Spleen (tissue), 11 donors: ENCODE measurements around the gene TRMT44. TPM values are rescaled to one million over a fixed set of nuclear protein-coding genes. Genes with fewer than 3 reads are reported as not detected.

Experiments
- DNase-seq: peaks from one replicate; pipeline ENCODE4 v3.0.0-alpha.2; 2020
- H3K27ac ChIP-seq, 8 donors: fragments of 200-600 bp; sonication (generic) in 7 of 8; 1 replicate in 4 of 8; 2 replicates in 4 of 8; pipeline versions ENCODE4 v1.5.0 to v1.8.0; 2016 to 2021; ENCODE audit warnings: inconsistent platforms in 4 of 8, mild to moderate bottlenecking in 4 of 8, moderate library complexity in 1 of 8
- H3K27me3 ChIP-seq, 7 donors: fragments of 200-600 bp; sonication (generic) in 6 of 7; replicated peaks in 1 of 7; 1 replicate in 4 of 7; 2 replicates in 3 of 7; pipeline versions ENCODE4 v1.5.0 to v1.8.0; 2016 to 2021; ENCODE audit warnings: inconsistent platforms in 3 of 7, mild to moderate bottlenecking in 1 of 7
- H3K36me3 ChIP-seq, 6 donors: fragments of 200-600 bp; sonication (generic) in 5 of 6; 1 replicate in 4 of 6; 2 replicates in 2 of 6; pipeline versions ENCODE4 v1.5.0 to v1.8.0; 2016 to 2021; ENCODE audit warnings: inconsistent platforms in 2 of 6
- H3K4me1 ChIP-seq, 6 donors: fragments of 200-600 bp; sonication (generic) in 5 of 6; 1 replicate in 3 of 6; 2 replicates in 3 of 6; pipeline versions ENCODE4 v1.5.0 to v1.8.0; 2016 to 2021; ENCODE audit warnings: inconsistent platforms in 3 of 6
- H3K4me3 ChIP-seq, 8 donors: fragments of 200-600 bp; sonication (generic) in 7 of 8; 1 replicate in 4 of 8; 2 replicates in 4 of 8; pipeline versions ENCODE4 v1.5.0 to v1.8.0; 2016 to 2021; ENCODE audit warnings: inconsistent platforms in 4 of 8, mild to moderate bottlenecking in 4 of 8, moderate library complexity in 2 of 8
- H3K9me3 ChIP-seq, 8 donors: fragments of 200-600 bp; sonication (generic) in 7 of 8; 1 replicate in 4 of 8; 2 replicates in 4 of 8; pipeline versions ENCODE4 v1.5.0 to v1.8.0; 2016 to 2021; ENCODE audit warnings: inconsistent platforms in 4 of 8
- CTCF ChIP-seq, 11 experiments: fragments of 200-600 bp in 7 of 11; fragments of 450-650 bp in 4 of 11; sonication (generic) in 4 of 11; IDR thresholded peaks in 8 of 11; conservative IDR thresholded peaks in 3 of 11; 1 replicate in 7 of 11; 2 replicates in 4 of 11; pipeline versions ENCODE4 v1.4.0 to v1.8.0; 2016 to 2021; ENCODE audit warnings: antibody characterized with exemption in 11 of 11, inconsistent platforms in 4 of 11, mild to moderate bottlenecking in 1 of 11
- POLR2A ChIP-seq, 3 donors: fragments of 450-650 bp; IDR thresholded peaks; one replicate each; pipeline ENCODE4 v1.5.1; 2017; ENCODE audit warnings: antibody characterized with exemption in 3 of 3, mild to moderate bottlenecking in 1 of 3
- POLR2AphosphoS5 ChIP-seq, 3 donors: sonication (generic); formaldehyde crosslinking; IDR thresholded peaks; one replicate each; pipeline ENCODE4 v1.5.1; 2017; ENCODE audit warnings: antibody characterized with exemption in 3 of 3
- WGBS, 5 donors: extraction: QIAGEN DNeasy Blood & Tissue Kit in 3 of 5; methylation state at CpG; one replicate each; pipeline versions ENCODE4 v1.1.5 to v1.1.7; 2013 to 2018; 5-methylcytosine and 5-hydroxymethylcytosine counted together
- intact Hi-C: fragments of 100-400 bp; cut with DNase I; formaldehyde crosslinking; loops from one replicate; pipeline ENCODE4 v1.15.0; 2023; ENCODE audit warnings: low total_unique reads
- polyA plus RNA-seq, 3 donors: library from polyadenylated mRNA; stranded (reverse); fragments of 200-250 nt; gene quantifications; one replicate each; pipeline ENCODE4 v1.2.1, GENCODE V29; 2013
- total RNA-seq, 7 donors: library from RNA; depleted of rRNA in 3 of 7; stranded (reverse); fragments of >200 nt in 3 of 7; fragmentation: NEBNext Ultra II Directional in 4 of 7; extraction: Animal tissue kit (Norgen Biotek cat#: 25700) in 4 of 7; gene quantifications; one replicate each; pipeline versions ENCODE4 v1.1.0 to v1.2.1, GENCODE V29; 2016 to 2021
- donor health status: healthy with polysubstance abuse.
- donor health status: DM: no; HTN: no; CAD: no; lungs with moderate emphysema.
- donor health status: DM: no; HTN: no; CAD: no.
- donor health status: Bipolar disorder and iron deficiency.
- donor health status: healthy.
- donor health status: DM: no; HTN: no; CAD: no.
- donor health status: DM: yes; HTN: yes; CAD: no.

The TRMT44 gene
- total and polyA plus RNA-seq, 10 donors = 5.7 to 28.3 (median 21.6) TPM

- 82 to 92% (median 90%) methylated on average over 5 to 13 of the region's 13 CpGs for WGBS, 5 donors
- H3K4me1 ChIP-seq = peaks cover 0 to 5% (median 0%) of the 10 kb centered on the region in 6 donors
- TF ChIP-seq POLR2AphosphoS5 (IDR thresholded peaks at IDR 0.05) (no peak), CTCF (IDR thresholded peaks at IDR 0.05 in 8 of 11, conservative IDR thresholded peaks at IDR 0.05 in 3 of 11) (no peak), POLR2A (IDR thresholded peaks at IDR 0.05) (no peak)
- H3K27ac ChIP-seq = peak overlapping the region in 2 of 8 donors; percentile 74
- H3K4me3 ChIP-seq = no peak overlapping the region
- intact Hi-C loops = no loop called here
- peaks cover 0 to 6% (median 0%) of the 10 kb centered on the region in 8 donors for H3K9me3 ChIP-seq
- no peak for DNase-seq
- no peaks in the 10 kb centered on the region for H3K36me3 ChIP-seq
- no peaks in the 10 kb centered on the region for H3K27me3 ChIP-seq
These were observed 67.7 kb downstream of the TRMT44 start for GRCh38 chr4:8508266-8508665.

GRCh38 chr4:8508740-8509139, 68.2 kb downstream of the TRMT44 start:
- peaks cover 0 to 9% (median 0%) of the 10 kb centered on the region in 8 donors for H3K9me3 ChIP-seq
- H3K27ac ChIP-seq = peak overlapping the region in 2 of 8 donors; percentile 74
- no peak for DNase-seq
- WGBS, 5 donors = 60 to 87% (median 73%) methylated on average over 9 of the region's 9 CpGs
- TF ChIP-seq CTCF (IDR thresholded peaks at IDR 0.05 in 8 of 11, conservative IDR thresholded peaks at IDR 0.05 in 3 of 11) = no peak
- no peak for TF ChIP-seq POLR2AphosphoS5 (IDR thresholded peaks at IDR 0.05)
- TF ChIP-seq POLR2A (IDR thresholded peaks at IDR 0.05) = no peak
- intact Hi-C loops = no loop called here
- H3K27me3 ChIP-seq = no peaks in the 10 kb centered on the region
- H3K36me3 ChIP-seq = no peaks in the 10 kb centered on the region
- peaks cover 0 to 5% (median 0%) of the 10 kb centered on the region in 6 donors for H3K4me1 ChIP-seq
- no peak overlapping the region for H3K4me3 ChIP-seq

- no peak overlapping the region for H3K27ac ChIP-seq
- DNase-seq = no peak
- peaks cover 0 to 9% (median 0%) of the 10 kb centered on the region in 8 donors for H3K9me3 ChIP-seq
- 90 to 93% (median 92%) methylated on average over 21 to 24 of the region's 24 CpGs for WGBS, 5 donors
- peaks cover 0 to 2% (median 0%) of the 10 kb centered on the region in 6 donors for H3K4me1 ChIP-seq
- no peaks in the 10 kb centered on the region for H3K27me3 ChIP-seq
- no peak overlapping the region for H3K4me3 ChIP-seq
- TF ChIP-seq POLR2A (IDR thresholded peaks at IDR 0.05) (no peak), CTCF (IDR thresholded peaks at IDR 0.05 in 8 of 11, conservative IDR thresholded peaks at IDR 0.05 in 3 of 11) (no peak), POLR2AphosphoS5 (IDR thresholded peaks at IDR 0.05) (no peak)
- no peaks in the 10 kb centered on the region for H3K36me3 ChIP-seq
- intact Hi-C loops = no loop called here
These were observed 68.9 kb downstream of the TRMT44 start for GRCh38 chr4:8509311-8509950.

GRCh38 chr4:8510191-8510590, 69.6 kb downstream of the TRMT44 start:
- no peak for TF ChIP-seq CTCF (IDR thresholded peaks at IDR 0.05 in 8 of 11, conservative IDR thresholded peaks at IDR 0.05 in 3 of 11)
- no peak for TF ChIP-seq POLR2AphosphoS5 (IDR thresholded peaks at IDR 0.05)
- TF ChIP-seq POLR2A (IDR thresholded peaks at IDR 0.05) = no peak
- H3K4me1 ChIP-seq = no peaks in the 10 kb centered on the region
- intact Hi-C loops = no loop called here
- DNase-seq = no peak
- H3K27ac ChIP-seq = no peak overlapping the region
- WGBS, 5 donors = 86 to 90% (median 89%) methylated on average over 12 of the region's 12 CpGs
- H3K4me3 ChIP-seq = no peak overlapping the region
- H3K27me3 ChIP-seq = no peaks in the 10 kb centered on the region
- H3K9me3 ChIP-seq = peaks cover 0 to 9% (median 0%) of the 10 kb centered on the region in 8 donors
- no peaks in the 10 kb centered on the region for H3K36me3 ChIP-seq
